AG09319 (cell line): Measurements from ENCODE around the gene AMIGO1.

Source experiments
- DNase-seq: peaks from one replicate; pipeline ENCODE4 v3.0.0-alpha.2; 2010; ENCODE audit warnings: low read depth; ENCODE audit errors: extremely low read depth
- TF ChIP-seq, protein P1 (sequence below): IDR thresholded peaks from 2 replicates; pipeline ENCODE4 v1.5.1; 2011; ENCODE audit warnings: low read depth, mild to moderate bottlenecking, inconsistent platforms, low read length, moderate library complexity

The AMIGO1 gene, protein sequence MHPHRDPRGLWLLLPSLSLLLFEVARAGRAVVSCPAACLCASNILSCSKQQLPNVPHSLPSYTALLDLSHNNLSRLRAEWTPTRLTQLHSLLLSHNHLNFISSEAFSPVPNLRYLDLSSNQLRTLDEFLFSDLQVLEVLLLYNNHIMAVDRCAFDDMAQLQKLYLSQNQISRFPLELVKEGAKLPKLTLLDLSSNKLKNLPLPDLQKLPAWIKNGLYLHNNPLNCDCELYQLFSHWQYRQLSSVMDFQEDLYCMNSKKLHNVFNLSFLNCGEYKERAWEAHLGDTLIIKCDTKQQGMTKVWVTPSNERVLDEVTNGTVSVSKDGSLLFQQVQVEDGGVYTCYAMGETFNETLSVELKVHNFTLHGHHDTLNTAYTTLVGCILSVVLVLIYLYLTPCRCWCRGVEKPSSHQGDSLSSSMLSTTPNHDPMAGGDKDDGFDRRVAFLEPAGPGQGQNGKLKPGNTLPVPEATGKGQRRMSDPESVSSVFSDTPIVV

DNA sequence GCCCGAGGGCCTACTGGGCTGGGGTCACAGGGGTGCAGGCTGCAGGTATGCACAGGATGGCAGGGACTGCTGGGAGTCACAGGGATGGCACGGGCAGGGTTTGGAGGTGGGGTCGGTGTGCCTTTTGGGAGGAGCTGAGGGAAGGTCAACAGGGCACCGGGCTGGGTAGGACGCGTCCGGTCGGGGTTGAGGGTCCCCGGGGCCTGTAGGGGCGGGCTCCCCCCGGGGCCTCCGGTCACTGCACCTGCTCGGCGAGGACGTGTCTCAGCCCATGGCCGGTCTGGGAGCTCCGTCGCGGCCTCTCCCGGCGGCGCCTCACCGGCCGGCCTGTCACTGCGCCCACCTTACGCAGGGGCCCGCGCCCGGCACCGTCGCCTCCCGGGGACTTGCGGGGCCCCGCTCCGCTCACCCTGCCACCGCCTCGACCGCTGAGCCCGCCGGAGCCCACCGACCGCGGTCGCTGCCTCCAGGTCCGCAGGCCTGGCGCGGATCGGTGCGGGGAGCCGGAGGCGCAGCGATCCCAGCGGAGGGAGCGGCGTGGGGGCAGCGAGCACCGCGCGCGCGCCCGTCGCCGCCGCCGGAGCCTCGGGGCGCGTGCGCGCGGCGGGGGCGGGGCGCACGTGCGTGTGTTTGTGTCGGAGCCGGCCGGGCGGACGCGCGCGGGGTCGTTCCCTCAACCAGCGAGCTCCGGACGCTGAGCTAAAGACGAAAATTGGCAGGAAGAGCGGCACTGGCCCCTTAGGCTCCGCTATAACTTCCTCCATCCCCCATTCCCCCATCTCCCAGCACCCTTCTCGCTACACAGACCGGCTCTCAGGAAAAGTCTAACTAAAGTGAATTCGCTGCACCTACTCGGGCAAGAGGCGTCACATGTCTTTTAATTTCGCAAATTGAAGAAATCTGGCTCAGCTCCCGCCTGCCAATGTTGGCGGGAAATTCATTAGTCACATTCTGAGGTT, at the start of gene AMIGO1:
AMIGO1 (minus strand) TSS at position 552 of the 959 bp plus-strand sequence. CDS start 815 bp downstream, outside the sequence.
- no peak for DNase-seq
- TF ChIP-seq, protein P1, sequence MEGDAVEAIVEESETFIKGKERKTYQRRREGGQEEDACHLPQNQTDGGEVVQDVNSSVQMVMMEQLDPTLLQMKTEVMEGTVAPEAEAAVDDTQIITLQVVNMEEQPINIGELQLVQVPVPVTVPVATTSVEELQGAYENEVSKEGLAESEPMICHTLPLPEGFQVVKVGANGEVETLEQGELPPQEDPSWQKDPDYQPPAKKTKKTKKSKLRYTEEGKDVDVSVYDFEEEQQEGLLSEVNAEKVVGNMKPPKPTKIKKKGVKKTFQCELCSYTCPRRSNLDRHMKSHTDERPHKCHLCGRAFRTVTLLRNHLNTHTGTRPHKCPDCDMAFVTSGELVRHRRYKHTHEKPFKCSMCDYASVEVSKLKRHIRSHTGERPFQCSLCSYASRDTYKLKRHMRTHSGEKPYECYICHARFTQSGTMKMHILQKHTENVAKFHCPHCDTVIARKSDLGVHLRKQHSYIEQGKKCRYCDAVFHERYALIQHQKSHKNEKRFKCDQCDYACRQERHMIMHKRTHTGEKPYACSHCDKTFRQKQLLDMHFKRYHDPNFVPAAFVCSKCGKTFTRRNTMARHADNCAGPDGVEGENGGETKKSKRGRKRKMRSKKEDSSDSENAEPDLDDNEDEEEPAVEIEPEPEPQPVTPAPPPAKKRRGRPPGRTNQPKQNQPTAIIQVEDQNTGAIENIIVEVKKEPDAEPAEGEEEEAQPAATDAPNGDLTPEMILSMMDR = no peak

DNA sequence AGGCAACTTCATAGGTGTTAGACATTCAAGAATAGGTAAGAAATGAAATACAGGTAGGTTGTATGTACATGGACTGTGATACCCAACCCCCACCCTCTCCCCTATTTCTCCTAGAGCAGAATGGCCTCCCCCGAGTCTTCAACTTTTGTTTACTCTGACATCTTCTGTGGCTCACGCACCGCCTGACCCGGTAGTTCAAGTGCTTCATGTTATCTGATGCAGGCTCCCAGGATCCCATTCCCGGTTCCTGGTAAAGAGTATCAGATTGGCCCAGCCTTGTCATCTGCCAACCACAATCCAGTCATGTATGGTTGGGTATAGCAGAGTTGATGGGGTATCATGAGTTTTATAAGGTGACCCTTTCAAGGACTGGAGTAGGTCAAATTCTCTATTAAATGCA, 48.0 kb upstream of the AMIGO1 start:
- no peak for DNase-seq
- TF ChIP-seq, protein P1 = no peak

DNA sequence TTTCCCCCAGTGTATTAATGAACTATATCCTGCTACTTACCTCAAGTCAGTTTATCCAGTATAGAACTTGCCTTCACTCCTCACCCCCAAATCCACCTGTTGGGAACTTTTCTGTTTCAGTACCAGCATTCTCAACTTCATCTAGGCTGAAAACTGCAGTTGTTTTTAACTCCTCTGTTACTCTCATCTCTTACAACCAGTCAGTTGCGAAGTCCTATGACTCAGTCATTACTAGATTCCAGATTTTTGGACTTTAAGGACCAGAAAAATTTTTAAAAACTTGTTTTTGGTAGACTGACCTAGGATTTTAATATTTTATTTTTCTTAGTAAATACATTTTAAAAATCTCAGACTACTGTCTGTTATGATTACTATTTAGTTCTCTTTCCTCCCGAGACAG, 47.0 kb upstream of the AMIGO1 start:
- DNase-seq = no peak
- TF ChIP-seq, protein P1 = no peak

DNA sequence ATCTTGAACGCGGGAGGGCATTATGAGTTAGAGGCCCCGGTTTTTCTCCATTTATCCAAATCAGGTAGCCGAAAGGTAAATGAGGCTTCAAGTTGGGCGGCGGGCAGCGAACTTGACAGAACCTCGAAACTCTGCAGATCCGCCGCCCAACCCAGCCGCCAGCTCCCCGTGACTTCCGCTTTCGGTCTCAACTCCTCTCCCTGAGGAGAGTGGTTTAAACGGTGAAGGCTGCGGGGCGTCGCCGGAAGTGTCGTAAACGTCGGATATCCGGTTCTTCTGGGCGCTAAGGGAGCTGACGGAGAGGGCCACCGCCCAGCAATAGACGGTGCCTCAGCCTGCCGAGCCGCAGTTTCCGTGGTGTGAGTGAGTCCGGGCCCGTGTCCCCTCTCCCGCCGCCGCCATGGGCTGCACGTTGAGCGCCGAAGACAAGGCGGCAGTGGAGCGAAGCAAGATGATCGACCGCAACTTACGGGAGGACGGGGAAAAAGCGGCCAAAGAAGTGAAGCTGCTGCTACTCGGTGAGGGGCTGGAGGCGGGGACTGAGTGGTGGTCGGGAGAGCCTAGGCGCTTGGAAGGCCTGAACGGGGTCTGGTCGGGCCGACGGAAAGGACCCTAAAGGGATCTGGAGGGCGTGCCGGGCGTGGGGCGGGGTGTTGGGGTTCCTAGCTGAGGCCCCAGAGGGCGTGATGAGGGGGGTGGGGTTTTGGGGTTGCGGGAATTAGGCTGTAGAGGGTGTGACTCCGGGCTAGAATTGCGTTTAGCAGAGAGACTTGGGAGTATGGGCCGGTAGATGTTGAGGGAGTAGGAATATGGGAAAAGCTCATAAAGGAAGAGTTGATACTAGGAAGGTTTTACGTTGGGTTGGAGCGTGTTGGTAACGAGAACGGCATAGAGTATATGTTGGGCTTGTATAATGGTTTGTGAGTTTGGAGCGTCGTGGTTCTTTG, 39.1 kb upstream of the AMIGO1 start, which contains the start of gene GNAI3:
GNAI3 (plus strand) TSS at position 295 of the 947 bp plus-strand sequence; CDS start at position 401, 106 bp downstream.
- DNase-seq = peak; percentile 90
- TF ChIP-seq, protein P1 = no peak

DNA sequence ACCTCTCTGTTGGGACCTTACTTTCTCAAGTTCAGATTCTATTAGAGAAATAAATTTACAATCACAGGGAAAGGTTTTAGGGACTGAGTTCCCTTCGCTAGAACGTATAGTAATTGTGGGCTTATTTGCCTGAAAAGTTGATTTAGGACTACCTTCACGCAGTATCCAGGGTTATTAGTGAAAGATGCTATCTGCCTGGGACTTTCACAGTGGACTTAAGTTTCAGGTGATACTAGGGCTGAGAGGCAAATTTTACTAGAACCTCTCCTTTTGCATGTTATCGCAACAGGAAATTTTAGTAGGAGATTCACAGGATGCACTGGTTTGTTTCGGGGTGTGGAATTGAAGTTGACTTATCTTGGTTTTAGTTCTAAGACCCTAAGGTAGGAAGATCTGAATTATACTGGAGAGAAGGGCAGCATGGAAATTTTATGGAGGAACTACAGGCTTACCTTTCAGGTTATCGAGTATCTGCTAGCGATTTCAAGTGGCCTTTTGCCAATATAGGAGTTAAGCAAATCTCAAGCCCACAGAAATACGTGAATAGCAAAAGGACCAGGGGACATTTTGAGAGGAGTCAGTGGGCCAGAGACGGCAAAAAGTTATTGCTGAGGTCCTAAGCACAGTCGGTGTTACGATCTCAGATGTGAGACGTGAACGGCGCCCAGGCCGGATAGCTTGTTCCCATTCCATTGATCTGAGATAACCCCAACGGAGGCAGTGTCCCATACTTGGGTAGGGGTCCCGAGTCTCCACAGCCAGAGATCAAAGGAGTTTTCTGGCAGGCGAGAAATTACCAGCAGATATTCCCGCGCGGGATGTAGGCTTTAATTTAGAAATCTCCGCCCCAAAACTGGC, 38.2 kb upstream of the AMIGO1 start:
- TF ChIP-seq, protein P1 = no peak
- no peak for DNase-seq
